Ramos (cell line): ENCODE data around the gene TMEM87A.
"Not testable (repeated sequence)": the region's sequence is repeated elsewhere in the genome, so short reads cannot be mapped to it uniquely, and the experiment has no call there.

Experiments used
- in situ Hi-C: fragments of 300-500 bp; cut with MboI; formaldehyde crosslinking; loops from one replicate; pipeline ENCODE4 v1.14.3; 2022; ENCODE audit warnings: low sequenced_read_pairs; ENCODE audit not compliant: unreplicated experiment

TMEM87A gene

GRCh38 chr15:42273900-42274701 is 868 bp upstream of the TMEM87A start:
- in situ Hi-C loops = no loop called here

GRCh38 chr15:42270996-42271395 is 2.2 kb downstream of the TMEM87A start:
- in situ Hi-C loops = no loop called here

GRCh38 chr15:42270551-42270950 is 2.7 kb downstream of the TMEM87A start:
- in situ Hi-C loops = no loop called here

GRCh38 chr15:42267286-42267685 is 5.9 kb downstream of the TMEM87A start:
- in situ Hi-C loops = no loop called here

DNA sequence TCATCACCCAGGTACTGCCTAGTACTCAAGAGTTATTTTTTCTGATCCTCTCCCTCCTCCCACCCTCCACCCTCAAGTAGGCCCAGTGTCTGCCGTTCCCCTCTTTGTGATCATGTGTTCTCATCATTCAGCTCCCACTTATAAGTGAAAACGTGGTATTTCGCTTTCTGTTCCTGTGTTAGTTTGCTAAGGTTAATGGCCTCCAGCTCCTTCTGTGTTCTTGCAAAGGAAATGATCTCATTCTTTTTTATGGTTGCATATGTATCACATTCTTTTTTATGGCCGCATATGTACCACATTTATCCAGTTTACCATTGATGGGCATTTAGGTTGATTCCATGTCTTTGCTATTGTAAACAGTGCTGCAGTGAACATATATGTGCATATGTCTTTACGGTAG is 8.4 kb downstream of the TMEM87A start:
- in situ Hi-C loops = no loop called here

DNA sequence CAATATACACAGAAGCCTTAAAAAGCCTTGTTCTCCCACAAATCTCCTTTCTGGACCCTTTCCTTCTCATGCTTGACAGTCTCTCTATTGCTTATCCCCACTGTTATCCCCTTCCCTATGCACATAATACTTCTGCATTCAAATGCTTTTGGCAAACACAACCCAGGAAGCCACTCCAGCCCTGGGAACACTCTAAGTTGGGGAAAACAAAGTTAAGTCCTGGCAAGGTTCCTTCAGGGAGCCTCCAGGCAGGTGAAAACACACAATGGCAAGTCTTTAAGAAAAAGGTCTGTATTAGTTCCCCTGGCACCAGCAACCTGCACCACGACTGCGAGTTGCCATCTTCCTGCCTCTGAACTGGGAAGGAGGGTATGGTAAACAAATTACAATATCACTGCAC is 19.9 kb downstream of the TMEM87A start:
- in situ Hi-C loops = no loop called here

- in situ Hi-C loops = no loop called here
These were observed 32.4 kb downstream of the TMEM87A start for GRCh38 chr15:42240823-42241222.

GRCh38 chr15:42239528-42240182 is 33.6 kb downstream of the TMEM87A start:
- in situ Hi-C loops = no loop called here

DNA sequence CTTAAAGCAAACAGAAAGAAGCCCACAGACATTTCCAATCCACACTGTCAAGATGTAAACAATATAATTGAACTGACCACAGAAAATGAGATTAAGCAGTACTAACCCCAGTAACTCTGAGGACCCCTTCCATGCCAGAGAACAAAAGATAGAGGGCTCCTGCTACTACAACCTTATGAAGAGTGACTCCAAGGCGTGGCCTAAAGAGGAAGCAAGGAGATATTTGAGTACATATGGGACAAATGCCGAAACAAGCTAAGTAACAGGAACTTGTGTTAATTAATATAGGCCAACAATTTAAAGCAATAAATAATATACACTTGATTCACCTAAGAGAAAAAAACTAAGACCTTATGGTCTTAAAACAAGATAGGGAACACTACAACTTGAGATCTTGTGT is 40.1 kb downstream of the TMEM87A start:
- in situ Hi-C loops = no loop called here

- in situ Hi-C loops = no loop called here
These were observed 40.6 kb downstream of the TMEM87A start for GRCh38 chr15:42232606-42233005.

- in situ Hi-C loops = no loop called here
These were observed 42.1 kb downstream of the TMEM87A start for GRCh38 chr15:42231088-42231487.

- in situ Hi-C loops = not testable (repeated sequence)
These were observed 44.3 kb downstream of the TMEM87A start for GRCh38 chr15:42228981-42229380.

- in situ Hi-C loops = no loop called here
These were observed 45.2 kb downstream of the TMEM87A start for GRCh38 chr15:42228036-42228435.

DNA sequence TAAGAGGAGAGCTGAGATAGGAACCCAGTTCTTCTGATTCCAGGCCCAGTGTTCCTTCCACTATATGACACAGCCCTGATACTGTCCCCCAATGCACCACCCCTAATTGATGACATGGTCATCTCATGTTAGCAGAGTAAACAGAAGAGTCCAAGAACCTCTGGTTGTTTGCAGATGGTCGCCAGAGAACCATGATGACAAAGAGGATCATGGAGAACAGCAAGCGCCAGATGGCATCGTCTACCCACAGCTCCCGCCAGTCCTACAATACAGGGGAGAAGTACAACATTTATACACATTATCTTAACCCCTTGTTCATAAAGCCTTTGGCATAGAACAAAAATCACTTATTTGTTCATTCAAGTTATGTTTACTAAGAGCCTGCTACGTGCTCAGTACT is 46.6 kb downstream of the TMEM87A start:
- in situ Hi-C loops = no loop called here

DNA sequence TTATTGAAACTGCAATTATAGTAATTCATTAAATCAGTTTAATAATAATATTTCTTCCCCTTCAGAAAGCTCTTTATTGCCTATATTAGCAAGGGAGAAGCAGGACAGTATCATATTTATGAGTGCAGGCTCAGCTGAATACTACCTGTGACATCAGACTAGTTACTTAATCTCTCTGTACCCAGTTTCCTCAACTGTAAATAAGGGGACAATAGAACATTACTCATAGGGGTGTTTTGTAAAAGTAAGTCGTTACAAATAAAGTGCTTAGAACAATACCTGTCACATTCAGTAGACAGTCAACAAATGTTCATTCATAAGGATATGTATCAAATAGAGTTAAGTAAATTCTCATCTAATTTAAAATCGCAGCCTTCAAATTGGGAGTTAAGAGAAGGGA is 53.0 kb downstream of the TMEM87A start:
- in situ Hi-C loops = no loop called here

- in situ Hi-C loops = no loop called here
These were observed 54.2 kb downstream of the TMEM87A start for GRCh38 chr15:42218953-42219592.

DNA sequence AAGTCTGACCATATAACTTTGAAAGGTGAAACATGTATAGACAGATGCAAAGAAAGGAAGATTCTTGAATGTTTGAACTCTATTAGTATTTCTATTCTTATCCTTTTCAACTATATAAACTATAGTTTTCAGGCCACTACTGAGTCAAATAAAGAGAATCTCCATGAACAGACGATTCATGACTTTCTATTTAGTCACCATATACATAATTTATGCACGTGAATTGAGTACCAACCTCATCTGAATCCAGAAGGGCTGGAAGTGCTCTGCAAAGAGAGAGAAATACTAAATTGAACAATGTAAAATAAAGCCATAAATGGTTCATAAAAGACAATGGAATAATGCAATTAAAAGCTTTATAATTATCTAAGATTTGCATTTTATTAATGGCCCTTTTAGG is 55.7 kb downstream of the TMEM87A start:
- in situ Hi-C loops = no loop called here

- in situ Hi-C loops = no loop called here
These were observed 57.1 kb downstream of the TMEM87A start for GRCh38 chr15:42215913-42216829.

DNA sequence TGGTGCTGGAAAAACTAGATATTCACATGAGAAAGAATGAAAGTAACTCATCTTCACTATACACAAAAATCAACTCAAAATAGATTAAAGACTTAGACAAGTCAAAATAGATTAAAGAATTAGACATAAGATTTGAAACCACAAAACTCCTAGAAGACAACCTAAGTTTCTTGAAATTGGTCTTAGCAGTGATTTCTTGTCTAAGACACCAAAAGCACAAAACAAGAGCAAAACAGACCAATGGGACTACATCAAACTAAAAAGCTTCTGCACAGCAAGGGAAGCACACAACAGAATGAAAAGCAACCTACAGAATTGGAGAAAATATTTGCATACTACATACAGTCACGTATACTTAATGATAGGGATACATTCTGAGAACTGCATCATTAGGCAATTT is 58.6 kb downstream of the TMEM87A start:
- in situ Hi-C loops = no loop called here

DNA sequence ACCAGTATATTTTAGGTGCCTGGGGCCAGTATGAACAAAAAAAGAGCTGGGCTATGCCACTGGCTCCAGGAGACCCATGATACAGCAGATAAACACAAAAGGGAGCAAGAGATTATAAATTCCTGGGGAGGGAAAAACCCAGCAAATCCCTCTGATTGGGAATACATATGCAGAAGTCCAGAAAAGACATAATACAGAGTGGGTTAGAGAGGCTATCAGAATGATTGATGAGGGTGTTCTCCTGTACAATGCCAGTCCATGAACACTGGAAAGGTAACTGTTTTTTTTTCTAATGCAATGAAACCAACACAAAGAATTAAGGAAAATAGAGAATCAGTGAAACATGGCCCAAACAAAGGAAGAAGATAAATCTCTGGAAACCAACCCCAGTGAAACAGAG is 59.7 kb downstream of the TMEM87A start:
- in situ Hi-C loops = no loop called here
